K562 (cell line): ENCODE measurements around the gene DSG3. TPM values are rescaled to one million over a fixed set of nuclear protein-coding genes. Genes with fewer than 3 reads are reported as not detected.

Source experiments
- ARID1B ChIP-seq: fragments of 450-650 bp; IDR thresholded peaks from 2 replicates; pipeline ENCODE4 v1.6.1; 2016; ENCODE audit warnings: antibody characterized with exemption, mild to moderate bottlenecking, inconsistent platforms
- ARNT ChIP-seq, 2 experiments: fragments of 450-650 bp; IDR thresholded peaks; 2 replicates each; pipeline ENCODE4 v1.6.1; 2016; ENCODE audit warnings: mild to moderate bottlenecking in 1 of 2
- ELF1 ChIP-seq: fragments of 200-800 bp; sonication (Bioruptor generic); IDR thresholded peaks from 2 replicates; pipeline ENCODE4 v1.6.1; 2016; ENCODE audit warnings: missing genetic modification characterization, missing compliant biosample characterization
- ELF2 ChIP-seq: fragments of 250-450 bp; sonication (Bioruptor Pico); IDR thresholded peaks from 2 replicates; pipeline ENCODE4 v1.5.0; 2021; ENCODE audit warnings: mild to moderate bottlenecking
- FOXJ3 ChIP-seq: sonication (generic); formaldehyde crosslinking; IDR thresholded peaks from 2 replicates; pipeline ENCODE4 v1.4.0; 2020; ENCODE audit warnings: mild to moderate bottlenecking, missing genetic modification reagents
- HMGXB4 ChIP-seq: sonication (generic); formaldehyde crosslinking; IDR thresholded peaks from 2 replicates; pipeline ENCODE4 v1.8.1; 2023; ENCODE audit warnings: mild to moderate bottlenecking, missing genetic modification reagents
- KAT2B ChIP-seq: IDR thresholded peaks from one replicate; pipeline ENCODE4 v1.6.1; 2012; ENCODE audit warnings: low read depth, mild to moderate bottlenecking, control low read depth, inconsistent platforms, low read length, moderate library complexity
- L3MBTL2 ChIP-seq: fragments of 450-650 bp; IDR thresholded peaks from 2 replicates; pipeline ENCODE4 v1.6.1; 2016; ENCODE audit warnings: mild to moderate bottlenecking, moderate library complexity
- MNT ChIP-seq, 2 experiments: fragments of 450-650 bp; conservative IDR thresholded peaks; 2 replicates each; pipeline ENCODE4 v1.6.1; 2017; ENCODE audit warnings: mild to moderate bottlenecking in 2 of 2, moderate library complexity in 2 of 2
- NCOA2 ChIP-seq, 2 experiments: fragments of 450-650 bp; IDR thresholded peaks; 2 replicates each; pipeline ENCODE4 v1.6.1; 2018; ENCODE audit warnings: mild to moderate bottlenecking in 2 of 2, moderate library complexity in 1 of 2; ENCODE audit not compliant: partially characterized antibody in 2 of 2
- NFIC ChIP-seq: fragments of 450-650 bp; IDR thresholded peaks from 2 replicates; pipeline ENCODE4 v1.6.1; 2017; ENCODE audit warnings: mild to moderate bottlenecking, inconsistent platforms
- PCBP1 ChIP-seq: fragments of 200-400 bp; formaldehyde crosslinking; IDR thresholded peaks from 2 replicates; pipeline ENCODE4 v1.6.1; 2018; ENCODE audit warnings: mild to moderate bottlenecking, low read depth, low read length; ENCODE audit not compliant: poor library complexity, severe bottlenecking
- RCOR1 ChIP-seq, 2 experiments: IDR thresholded peaks; 2 replicates each; pipeline ENCODE4 v1.6.1; 2012; ENCODE audit warnings: low read depth in 2 of 2, low read length in 2 of 2, borderline replicate concordance in 1 of 2, improper control_type of control experiment in 1 of 2
- RNF219 ChIP-seq: fragments of 250-450 bp; sonication (Bioruptor Pico); IDR thresholded peaks from 2 replicates; pipeline ENCODE4 v1.5.0; 2022; ENCODE audit warnings: mild to moderate bottlenecking
- SMARCE1 ChIP-seq: fragments of 450-650 bp; IDR thresholded peaks from 2 replicates; pipeline ENCODE4 v1.7.1; 2016; ENCODE audit warnings: mild to moderate bottlenecking
- ZZZ3 ChIP-seq: fragments of 450-650 bp; IDR thresholded peaks from 2 replicates; pipeline ENCODE4 v1.6.1; 2016; ENCODE audit warnings: antibody characterized with exemption, mild to moderate bottlenecking, moderate library complexity
- polyA plus RNA-seq, 8 experiments: library from polyadenylated mRNA; depleted of rRNA in 4 of 8; stranded (reverse) in 5 of 8; unstranded in 3 of 8; fragments of >200 nt; fragmentation: Nextera tagmentation in 2 of 8; fragmentation: Illumina TruSeq in 1 of 8; extraction: Ambion mirVana in 2 of 8; extraction: Trizol in 1 of 8; gene quantifications; 2 replicates each; pipeline versions ENCODE4 v1.2.1 to v1.2.3, GENCODE V29; 2011 to 2014; ENCODE audit warnings: inconsistent platforms in 1 of 8, missing spikeins in 1 of 8
- total RNA-seq, 7 experiments: library from RNA; depleted of rRNA in 6 of 7; stranded (reverse); fragments of >200 nt in 6 of 7; fragmentation: Illumina TruSeq in 2 of 7; extraction: Trizol in 2 of 7; gene quantifications; 2 replicates each; pipeline versions ENCODE4 v1.2.1 to v1.2.3, GENCODE V29; 2011 to 2021; ENCODE audit warnings: low replicate concordance in 1 of 7
- TF ChIP-seq, protein P1 (sequence below): sonication (generic); formaldehyde crosslinking; IDR thresholded peaks from 2 replicates; pipeline ENCODE4 v1.8.0; 2022; ENCODE audit warnings: mild to moderate bottlenecking, missing genetic modification reagents

The DSG3 gene
- total and polyA plus RNA-seq, 9 of the 15 experiments (the other 6 are each of a cell fraction or from before 2014, with no cell fraction given), result 0.04 to 0.18 (median 0.07) TPM; not detected in 1

DNA sequence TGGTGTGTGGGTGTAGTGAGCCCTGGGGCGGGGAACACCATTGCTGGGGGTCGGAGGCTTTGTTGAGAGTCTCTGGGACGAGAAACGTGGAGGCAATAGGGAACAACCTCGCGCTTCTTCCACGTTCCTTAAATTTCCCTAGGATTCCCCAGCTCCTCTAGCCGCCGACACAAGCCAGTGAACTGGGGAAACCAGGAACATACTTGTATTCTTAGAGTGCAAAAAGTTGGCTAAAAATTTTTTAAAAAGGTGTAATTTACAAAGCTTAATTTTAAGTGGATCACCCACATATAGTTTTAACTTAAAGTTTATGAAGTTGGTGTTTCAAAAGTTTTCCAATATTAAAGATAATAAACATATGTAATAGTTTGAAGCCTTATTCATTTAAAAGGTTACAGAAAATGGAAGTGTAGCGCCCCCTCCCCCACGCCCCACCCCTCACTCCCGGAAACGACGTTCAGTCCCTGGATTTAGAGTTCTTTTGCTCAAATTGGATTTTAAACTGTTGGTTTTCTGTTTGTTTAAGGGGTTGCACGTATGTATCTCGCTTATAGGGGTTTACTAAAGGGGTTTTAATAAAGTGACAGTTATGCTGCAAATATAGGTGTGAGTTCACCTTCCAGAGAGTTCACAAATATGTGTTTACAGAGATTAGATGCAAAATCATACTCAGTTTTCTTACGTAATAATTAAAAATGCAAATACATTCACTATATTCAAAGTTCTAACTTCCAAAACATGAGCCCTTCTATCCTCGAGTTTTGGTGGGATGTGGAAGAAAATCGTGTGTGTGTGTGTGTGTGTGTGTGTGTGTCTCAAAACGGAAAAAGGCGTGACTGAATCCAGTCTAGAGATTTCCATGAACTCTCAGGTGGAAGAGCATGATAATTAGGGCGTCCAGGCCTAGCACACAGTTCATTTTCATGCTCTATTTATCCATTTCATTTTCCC lies 51.3 kb downstream of the DSG3 start (continued):
- TF ChIP-seq ELF1 (peak; percentile 31; the same call in 1 of the 2 replicates), NFIC (0 out of 2 replicates have a peak, but pooled peaks have one; percentile 5), KAT2B (no peak), PCBP1 (no peak), FOXJ3 (CRISPR knock-in tag) (no peak), NCOA2 (IDR thresholded peaks at IDR 0.05; ENCODE audit: partially characterized antibody in 2 of 2) (no peak), ARNT (IDR thresholded peaks at IDR 0.05) (0 out of 4 replicates have a peak, but pooled peaks of 1 of the 2 experiments have one; percentile 31), ARID1B (peak; percentile 44; the same call in 1 of the 2 replicates), L3MBTL2 (peak; percentile 65), RNF219 (CRISPR knock-in tag) (no peak), SMARCE1 (0 out of 2 replicates have a peak, but pooled peaks have one; percentile 7), ELF2 (no peak), HMGXB4 (CRISPR knock-in tag) (no peak), ZZZ3 (no peak), RCOR1 (IDR thresholded peaks at IDR 0.05; ENCODE audit: borderline replicate concordance in 1 of 2, low read depth in 2 of 2, low read length in 2 of 2) (no peak), MNT (conservative IDR thresholded peaks at IDR 0.05) (no peak)
- TF ChIP-seq, protein P1, sequence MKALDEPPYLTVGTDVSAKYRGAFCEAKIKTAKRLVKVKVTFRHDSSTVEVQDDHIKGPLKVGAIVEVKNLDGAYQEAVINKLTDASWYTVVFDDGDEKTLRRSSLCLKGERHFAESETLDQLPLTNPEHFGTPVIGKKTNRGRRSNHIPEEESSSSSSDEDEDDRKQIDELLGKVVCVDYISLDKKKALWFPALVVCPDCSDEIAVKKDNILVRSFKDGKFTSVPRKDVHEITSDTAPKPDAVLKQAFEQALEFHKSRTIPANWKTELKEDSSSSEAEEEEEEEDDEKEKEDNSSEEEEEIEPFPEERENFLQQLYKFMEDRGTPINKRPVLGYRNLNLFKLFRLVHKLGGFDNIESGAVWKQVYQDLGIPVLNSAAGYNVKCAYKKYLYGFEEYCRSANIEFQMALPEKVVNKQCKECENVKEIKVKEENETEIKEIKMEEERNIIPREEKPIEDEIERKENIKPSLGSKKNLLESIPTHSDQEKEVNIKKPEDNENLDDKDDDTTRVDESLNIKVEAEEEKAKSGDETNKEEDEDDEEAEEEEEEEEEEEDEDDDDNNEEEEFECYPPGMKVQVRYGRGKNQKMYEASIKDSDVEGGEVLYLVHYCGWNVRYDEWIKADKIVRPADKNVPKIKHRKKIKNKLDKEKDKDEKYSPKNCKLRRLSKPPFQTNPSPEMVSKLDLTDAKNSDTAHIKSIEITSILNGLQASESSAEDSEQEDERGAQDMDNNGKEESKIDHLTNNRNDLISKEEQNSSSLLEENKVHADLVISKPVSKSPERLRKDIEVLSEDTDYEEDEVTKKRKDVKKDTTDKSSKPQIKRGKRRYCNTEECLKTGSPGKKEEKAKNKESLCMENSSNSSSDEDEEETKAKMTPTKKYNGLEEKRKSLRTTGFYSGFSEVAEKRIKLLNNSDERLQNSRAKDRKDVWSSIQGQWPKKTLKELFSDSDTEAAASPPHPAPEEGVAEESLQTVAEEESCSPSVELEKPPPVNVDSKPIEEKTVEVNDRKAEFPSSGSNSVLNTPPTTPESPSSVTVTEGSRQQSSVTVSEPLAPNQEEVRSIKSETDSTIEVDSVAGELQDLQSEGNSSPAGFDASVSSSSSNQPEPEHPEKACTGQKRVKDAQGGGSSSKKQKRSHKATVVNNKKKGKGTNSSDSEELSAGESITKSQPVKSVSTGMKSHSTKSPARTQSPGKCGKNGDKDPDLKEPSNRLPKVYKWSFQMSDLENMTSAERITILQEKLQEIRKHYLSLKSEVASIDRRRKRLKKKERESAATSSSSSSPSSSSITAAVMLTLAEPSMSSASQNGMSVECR, result 0 out of 2 replicates have a peak, but pooled peaks have one; percentile 2
